Measurements from ENCODE around the gene ACADVL. TPM values are rescaled to one million over a fixed set of nuclear protein-coding genes. Genes with fewer than 3 reads are reported as not detected.

ACADVL gene
- total RNA-seq, 1 experiment from 2014 or later: 283 TPM

- H3K18ac ChIP-seq (ENCODE audit: insufficient read length, low read depth, low read length): no peak overlapping the region
- no peaks in the 10 kb centered on the region for H4K20me1 ChIP-seq (ENCODE audit: control insufficient read depth, insufficient read depth, insufficient read length)
- DNase-seq: no peak
- H3K27ac ChIP-seq (ENCODE audit: insufficient read length, low read depth, low read length): no peak overlapping the region
- H3K27ac Mint-ChIP-seq: peak overlapping the region in 2 of 3 experiments; percentile 59 to 60; a peak in 1 of 7 replicates
- H3K56ac ChIP-seq (ENCODE audit: insufficient read length, low read depth, low read length): no peak overlapping the region
- TF ChIP-seq CTCF (conservative IDR thresholded peaks at IDR 0.05): no peak
- no peak overlapping the region for H2BK120ac ChIP-seq (ENCODE audit: low read depth, low read length, poor library complexity, severe bottlenecking)
- no peak overlapping the region for H3K23ac ChIP-seq (ENCODE audit: insufficient read length, low read depth, low read length)
- no peaks in the 10 kb centered on the region for H3K9me3 ChIP-seq (ENCODE audit: control insufficient read depth, low read depth, low read length)
- H2BK15ac ChIP-seq (ENCODE audit: low read depth, low read length): no peak overlapping the region
- H3K4me1 ChIP-seq (ENCODE audit: insufficient read depth, low read length): no peaks in the 10 kb centered on the region
- H2AFZ ChIP-seq (ENCODE audit: low read length): no peak overlapping the region
- no peaks in the 10 kb centered on the region for H3K23me2 ChIP-seq (ENCODE audit: insufficient read length, low read depth, low read length, poor library complexity, severe bottlenecking)
- no peak overlapping the region for H2BK12ac ChIP-seq (ENCODE audit: insufficient read length, low read depth, low read length)
- H2BK20ac ChIP-seq (ENCODE audit: low read depth, low read length, poor library complexity, severe bottlenecking): no peak overlapping the region
- H2BK5ac ChIP-seq (ENCODE audit: insufficient read length, low read length): no peak overlapping the region
- H4K5ac ChIP-seq (ENCODE audit: insufficient read length, low read depth, low read length): no peak overlapping the region
- 0 out of 4 replicates have a peak, but pooled peaks cover 0 to 4% of the 10 kb centered on the region in 2 experiments for H3K4me1 Mint-ChIP-seq
- no peaks in the 10 kb centered on the region for H3K9me3 Mint-ChIP-seq
- no peak overlapping the region for H3K14ac ChIP-seq (ENCODE audit: insufficient read depth, low read length)
- H3K27me3 Mint-ChIP-seq (ENCODE audit: low read depth): peaks cover 15% of the 10 kb centered on the region
- no peak overlapping the region for H3K4me3 Mint-ChIP-seq
- no peak overlapping the region for H4K8ac ChIP-seq (replicated peaks; ENCODE audit: insufficient read length, low read depth, low read length)
- no peak overlapping the region for H3K9ac ChIP-seq (ENCODE audit: extremely low read depth, insufficient read length, low read length)
- no peak overlapping the region for H3K4ac ChIP-seq (ENCODE audit: low read depth, low read length)
- H3K79me1 ChIP-seq (ENCODE audit: insufficient read depth, low read depth, low read length, poor library complexity, severe bottlenecking): no peaks in the 10 kb centered on the region
- no peaks in the 10 kb centered on the region for H3K79me2 ChIP-seq (ENCODE audit: insufficient read depth, low read length)
- H3T11ph ChIP-seq (ENCODE audit: low read length): no peak overlapping the region
- H3K4me2 ChIP-seq (ENCODE audit: insufficient read depth, insufficient read length, low read length): no peak overlapping the region
- peaks cover 0 to 5% (median 3%) of the 10 kb centered on the region in 3 experiments; a peak in 2 of 7 replicates for H3K36me3 Mint-ChIP-seq (ENCODE audit: insufficient read depth in 1 of 3, low read depth in 3 of 3)
- WGBS (ENCODE audit: extremely low coverage, insufficient read length, low lambda C conversion rate): no CpG with 5 or more reads among the region's 7 CpGs
- no peak overlapping the region for H4K91ac ChIP-seq (ENCODE audit: insufficient read length, low read depth, low read length)
- no peaks in the 10 kb centered on the region for H3K27me3 ChIP-seq (ENCODE audit: insufficient read depth, low read length)
- no peak overlapping the region for H2AK5ac ChIP-seq (ENCODE audit: insufficient read length, low read length)
Measured at GRCh38 chr17:7183433-7184090, 36.2 kb upstream of the ACADVL start.
